ENCODE results near the gene TRMT10B.
A peak's percentile ranks its signal among the peaks of the same experiment; 100 is the strongest.

Gene TRMT10B, protein sequence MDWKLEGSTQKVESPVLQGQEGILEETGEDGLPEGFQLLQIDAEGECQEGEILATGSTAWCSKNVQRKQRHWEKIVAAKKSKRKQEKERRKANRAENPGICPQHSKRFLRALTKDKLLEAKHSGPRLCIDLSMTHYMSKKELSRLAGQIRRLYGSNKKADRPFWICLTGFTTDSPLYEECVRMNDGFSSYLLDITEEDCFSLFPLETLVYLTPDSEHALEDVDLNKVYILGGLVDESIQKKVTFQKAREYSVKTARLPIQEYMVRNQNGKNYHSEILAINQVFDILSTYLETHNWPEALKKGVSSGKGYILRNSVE

GRCh38 chr9:37753489-37754190, at the start of gene TRMT10B:
TSS of gene TRMT10B (plus strand) at chr9:37753805. CDS start at chr9:37761932, 8,127 bp downstream.
- peak; percentile 41 to 68 (median 56) for DNase-seq

- DNase-seq: no peak
These were observed 47.8 kb upstream of the TRMT10B start for GRCh38 chr9:37705787-37706186.

GRCh38 chr9:37706290-37706689, 47.3 kb upstream of the TRMT10B start:
- no peak for DNase-seq

DNA sequence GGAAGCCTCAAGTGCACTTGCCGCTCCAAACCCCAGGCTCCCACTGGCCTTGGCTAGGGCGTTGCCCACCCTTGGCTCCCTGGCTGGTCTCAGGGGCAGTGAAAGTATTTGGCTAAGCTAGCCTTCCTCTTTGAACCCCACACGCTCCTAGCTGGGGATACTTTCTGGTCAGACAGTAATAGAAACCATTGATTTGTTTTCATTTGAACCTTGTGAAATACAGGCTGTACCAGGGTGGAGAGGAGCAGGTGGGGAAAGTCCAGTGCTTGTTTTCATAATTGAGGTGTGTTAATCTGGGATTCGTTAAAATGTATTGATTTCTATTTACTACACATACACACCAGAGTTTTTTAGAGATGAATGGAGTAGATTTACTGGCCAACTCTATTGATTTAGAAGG, 45.9 kb upstream of the TRMT10B start:
- DNase-seq: no peak

DNA sequence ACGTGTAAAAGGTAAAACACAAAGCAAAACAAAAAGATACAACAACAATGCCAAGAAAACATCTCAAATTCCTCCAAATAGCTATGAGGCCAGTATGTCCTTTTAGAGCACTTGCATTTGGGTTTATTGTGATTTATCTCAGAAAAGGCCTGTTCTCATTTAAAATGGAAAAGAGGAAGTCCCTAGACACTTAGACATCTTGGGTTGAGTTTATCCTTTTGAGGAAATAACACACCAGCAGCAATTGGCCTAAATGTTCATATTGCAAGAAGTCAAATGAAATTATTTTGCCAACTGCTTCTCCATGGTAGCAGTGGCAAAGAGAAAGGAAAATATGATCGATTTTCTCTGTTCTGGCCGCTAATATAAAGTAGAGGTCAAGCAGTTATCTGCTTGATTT, 43.6 kb upstream of the TRMT10B start:
- DNase-seq: no peak

GRCh38 chr9:37715260-37715659, 38.3 kb upstream of the TRMT10B start:
- no peak for DNase-seq

DNA sequence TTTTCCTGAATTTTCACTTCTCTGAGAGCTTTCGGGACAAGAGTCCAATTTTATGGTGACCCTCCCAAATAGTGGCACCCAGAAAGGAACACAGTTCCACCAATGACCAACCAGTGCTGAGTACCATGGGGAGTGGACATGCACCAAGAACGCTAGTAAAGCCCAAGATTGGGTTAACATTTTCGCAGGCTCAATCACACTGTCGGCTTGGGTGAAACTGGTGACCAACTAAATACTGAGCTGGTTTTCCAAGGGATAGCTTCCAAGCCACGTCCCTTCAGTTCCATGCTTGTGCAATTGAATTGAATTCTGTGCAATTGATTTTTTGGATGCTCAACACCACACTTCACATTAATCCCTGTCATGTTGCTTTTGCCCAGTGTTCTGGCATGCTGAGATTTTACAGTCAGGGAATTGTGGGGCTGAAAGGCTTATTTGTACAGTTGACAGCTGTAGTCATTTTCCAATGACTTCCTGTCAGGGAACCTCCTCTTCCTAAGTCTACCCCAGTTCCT, 37.6 kb upstream of the TRMT10B start:
- DNase-seq: no peak

GRCh38 chr9:37719526-37719925, 34.1 kb upstream of the TRMT10B start:
- DNase-seq: no peak

DNA sequence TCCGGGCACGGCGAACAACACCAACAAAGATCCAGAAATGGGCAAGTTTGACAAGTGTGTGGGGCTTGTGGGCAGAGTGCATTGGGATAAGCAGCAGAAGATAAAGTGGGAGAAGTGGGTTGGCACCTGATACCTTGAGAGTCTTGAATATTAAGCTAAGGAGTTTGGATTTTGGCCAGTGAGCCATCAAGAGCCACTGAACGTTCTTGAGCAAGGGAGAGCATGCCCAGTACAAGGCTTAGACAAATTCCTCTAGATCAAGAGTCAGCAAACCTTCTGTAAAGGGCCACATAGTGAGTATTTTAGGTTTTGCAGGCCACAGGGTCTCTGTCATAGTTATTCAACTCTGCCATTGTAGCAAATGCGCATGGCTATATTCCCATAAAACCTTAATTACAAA, 26.6 kb upstream of the TRMT10B start:
- no peak for DNase-seq

GRCh38 chr9:37729499-37729898, 24.1 kb upstream of the TRMT10B start:
- DNase-seq: no peak

DNA sequence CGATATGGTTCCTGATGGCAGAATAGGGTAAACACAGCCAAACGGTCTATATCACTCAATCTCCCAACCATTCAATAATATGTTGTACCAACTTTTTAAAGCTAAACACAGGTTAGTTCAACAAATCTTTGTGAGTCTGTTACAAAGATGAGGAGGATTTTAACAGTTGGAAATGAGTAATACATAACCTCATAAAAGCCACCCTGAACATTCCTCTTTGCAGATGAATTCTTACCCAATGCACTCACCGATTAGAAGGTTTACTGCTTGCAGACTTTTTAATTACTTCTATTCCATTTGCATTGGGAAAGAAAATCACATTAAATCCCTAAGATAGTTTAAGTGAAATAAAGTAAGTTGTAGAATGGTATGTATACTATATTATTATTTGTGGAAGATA, 23.3 kb upstream of the TRMT10B start:
- DNase-seq: no peak

DNA sequence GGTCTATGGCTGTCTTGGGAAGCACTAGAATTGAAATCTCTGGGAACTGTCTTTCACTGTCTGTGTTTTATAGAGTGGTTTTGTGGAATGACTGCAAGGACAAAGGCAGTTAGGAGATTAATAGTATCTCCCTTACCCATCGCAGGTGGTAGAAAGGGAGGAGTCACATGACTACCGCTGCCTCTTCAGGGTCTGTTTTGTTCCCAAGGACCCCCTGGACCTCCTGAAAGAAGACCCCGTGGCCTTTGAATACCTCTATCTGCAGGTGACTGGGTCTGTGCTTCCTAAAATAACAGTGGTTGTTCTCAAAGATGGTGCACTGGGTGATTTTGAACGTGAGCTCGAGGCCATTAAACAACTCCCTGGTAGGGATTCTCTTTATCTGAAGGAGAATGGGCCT, 22.8 kb upstream of the TRMT10B start:
- no peak for DNase-seq

DNA sequence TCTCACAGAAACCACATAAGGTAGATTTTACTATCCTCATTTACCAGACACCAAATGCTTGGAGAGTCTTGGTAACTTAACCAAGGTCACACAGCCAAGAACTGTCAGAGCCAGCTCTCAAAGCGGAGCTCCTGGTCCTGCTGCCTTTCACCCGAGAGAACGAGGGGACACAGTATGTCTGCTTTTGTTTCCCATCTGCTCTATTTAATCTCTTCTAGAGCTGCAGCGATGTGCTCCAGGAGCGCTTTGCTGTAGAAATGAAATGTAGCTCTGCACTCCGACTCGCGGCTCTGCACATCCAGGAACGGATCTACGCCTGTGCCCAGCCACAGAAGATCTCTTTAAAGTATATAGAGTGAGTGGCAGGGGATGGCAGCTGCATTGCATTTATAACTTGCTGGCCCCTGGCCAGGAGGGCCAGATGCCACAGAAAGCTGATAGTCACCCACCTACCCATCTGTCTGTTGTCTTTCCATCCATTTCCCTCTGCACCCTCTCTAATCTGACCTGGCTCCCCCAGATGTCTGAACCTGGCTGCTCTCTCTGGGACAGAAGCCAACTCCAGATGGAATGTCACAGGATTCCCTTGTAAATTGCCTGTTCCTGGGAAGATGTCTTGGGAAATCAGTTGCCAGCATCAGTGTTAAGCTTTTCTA, 21.4 kb upstream of the TRMT10B start:
- DNase-seq: no peak

DNA sequence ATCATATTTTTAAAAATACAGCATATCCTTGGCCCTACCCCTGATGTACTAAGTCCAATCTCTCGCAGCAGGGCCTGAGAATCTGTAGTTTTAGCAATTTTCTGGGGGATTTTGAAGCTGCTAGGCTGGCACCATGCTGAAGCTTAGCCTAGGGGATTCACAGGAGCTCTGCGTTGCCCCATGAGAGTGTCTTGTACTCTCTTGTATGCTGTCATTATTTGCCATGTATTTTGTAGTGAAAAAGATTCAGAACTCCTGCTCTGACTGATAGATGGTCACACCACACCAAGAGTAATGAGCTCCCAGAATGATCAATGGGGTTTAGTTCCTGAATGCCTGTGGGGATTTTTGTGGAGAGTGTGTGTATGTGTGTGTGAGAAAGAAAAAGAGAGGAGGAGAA, 20.7 kb upstream of the TRMT10B start:
- DNase-seq: no peak

DNA sequence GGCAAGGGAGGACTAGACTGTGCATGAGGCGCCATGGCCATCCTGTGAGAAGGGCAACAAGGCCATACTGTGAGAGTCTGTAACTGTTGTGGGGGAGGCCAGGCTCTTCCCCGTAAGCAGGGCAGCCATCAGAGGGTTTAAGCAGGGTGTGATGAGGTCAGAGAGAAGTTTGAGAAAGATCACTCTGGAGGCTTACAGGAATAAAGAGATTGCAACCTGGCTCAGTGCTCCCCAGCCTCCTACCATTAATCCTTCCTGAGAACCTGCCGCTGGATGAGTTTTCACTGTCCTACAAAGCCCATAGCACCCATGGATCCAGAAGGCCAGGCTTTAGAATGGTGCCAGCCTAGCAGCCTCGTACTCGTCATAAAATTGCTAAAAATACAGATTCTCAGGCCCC, 14.4 kb upstream of the TRMT10B start:
- no peak for DNase-seq

- DNase-seq: no peak
These were observed 13.5 kb upstream of the TRMT10B start for GRCh38 chr9:37740128-37740527.

- no peak for DNase-seq
These were observed 12.8 kb upstream of the TRMT10B start for GRCh38 chr9:37740631-37741328.

- DNase-seq: no peak
These were observed 7.6 kb upstream of the TRMT10B start for GRCh38 chr9:37745970-37746369.

DNA sequence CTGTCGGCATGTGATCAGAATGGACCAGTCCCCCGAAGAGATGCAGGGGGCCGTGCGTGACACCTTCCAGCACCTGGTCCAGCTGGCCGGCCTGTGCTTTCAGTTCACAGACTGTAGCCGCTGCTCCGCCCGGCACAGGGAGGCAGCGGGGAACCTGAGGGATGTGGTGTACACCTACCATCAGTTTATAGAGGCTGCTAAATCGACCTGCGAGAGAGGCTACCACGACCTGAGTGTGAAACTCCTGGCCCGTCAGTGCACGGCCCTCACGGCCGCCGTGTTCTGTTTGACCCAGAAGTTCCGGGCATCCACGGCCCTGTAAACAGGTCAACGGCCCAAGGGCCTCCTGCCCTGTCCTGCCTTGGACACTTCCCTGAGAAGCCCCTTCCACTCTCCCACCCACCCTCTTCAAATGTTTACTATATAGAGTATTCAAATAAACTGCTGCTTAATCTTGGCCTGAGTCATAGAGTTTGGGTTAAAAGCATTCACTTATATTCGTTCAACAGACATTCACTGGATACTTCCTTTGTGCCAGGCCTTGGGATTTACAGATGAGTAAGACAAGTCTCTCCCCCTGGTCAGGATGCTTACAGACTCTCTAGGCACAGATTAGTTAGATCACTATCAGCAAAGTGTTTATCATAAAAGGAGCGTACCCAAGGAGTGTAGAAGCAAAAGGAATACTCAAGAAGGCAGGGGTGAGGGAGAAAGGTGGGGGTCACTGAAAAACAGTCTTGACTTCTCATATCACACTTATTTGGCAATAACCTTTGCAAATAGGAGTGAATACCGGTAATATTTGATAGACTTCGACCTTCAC, 6.9 kb upstream of the TRMT10B start:
- peak in 1 of 6 experiments; percentile 29 for DNase-seq

GRCh38 chr9:37747271-37747753, 6.3 kb upstream of the TRMT10B start:
- peak in 5 of 6 experiments; percentile 8 to 48 (median 22) for DNase-seq

- DNase-seq: no peak
These were observed 4.5 kb upstream of the TRMT10B start for GRCh38 chr9:37749129-37749528.

- DNase-seq: no peak
These were observed 2.4 kb upstream of the TRMT10B start for GRCh38 chr9:37751186-37751585.

All from stimulated activated naive CD4-positive, alpha-beta T cell (primary cell).